GM19372 (cell line): ENCODE data around the gene PAMR1.
"Not testable (repeated sequence)": the region's sequence is repeated elsewhere in the genome, so short reads cannot be mapped to it uniquely, and the experiment has no call there.

ENCODE experiments used
- ATAC-seq: cut with Tn5 transposase; IDR thresholded peaks from one replicate; pipeline ENCODE4 v1.9.1; 2021; ENCODE audit warnings: mild to moderate bottlenecking, low read depth, moderate library complexity; ENCODE audit not compliant: unreplicated experiment

PAMR1 gene

GRCh38 chr11:35525501-35526175 lies at the start of gene PAMR1:
Gene PAMR1, minus strand, starts transcription at chr11:35525616. Its CDS starts 31 bp downstream, at chr11:35525585.
- no peak for ATAC-seq

- ATAC-seq = no peak
Measured at GRCh38 chr11:35571696-35572095, 46.3 kb upstream of the PAMR1 start.

- ATAC-seq = no peak
Measured at GRCh38 chr11:35567737-35568465, 42.5 kb upstream of the PAMR1 start.

GRCh38 chr11:35566885-35567284 lies 41.5 kb upstream of the PAMR1 start:
- ATAC-seq = no peak

- ATAC-seq = no peak
Measured at GRCh38 chr11:35566181-35566580, 40.8 kb upstream of the PAMR1 start.

GRCh38 chr11:35564245-35564595 lies 38.8 kb upstream of the PAMR1 start:
- no peak for ATAC-seq

- ATAC-seq = no peak
Measured at GRCh38 chr11:35563484-35564244, 38.2 kb upstream of the PAMR1 start.

GRCh38 chr11:35559949-35560348 lies 34.5 kb upstream of the PAMR1 start:
- ATAC-seq = no peak

GRCh38 chr11:35558513-35558912 lies 33.1 kb upstream of the PAMR1 start:
- no peak for ATAC-seq

- no peak for ATAC-seq
Measured at GRCh38 chr11:35555488-35555887, 30.1 kb upstream of the PAMR1 start.

GRCh38 chr11:35554491-35555437 lies 29.3 kb upstream of the PAMR1 start:
- no peak for ATAC-seq

GRCh38 chr11:35553831-35554230 lies 28.4 kb upstream of the PAMR1 start:
- ATAC-seq = no peak

- ATAC-seq = no peak
Measured at GRCh38 chr11:35553021-35553420, 27.6 kb upstream of the PAMR1 start.

GRCh38 chr11:35552616-35553015 lies 27.2 kb upstream of the PAMR1 start:
- ATAC-seq = no peak

GRCh38 chr11:35550374-35551036 lies 25.1 kb upstream of the PAMR1 start:
- no peak for ATAC-seq

GRCh38 chr11:35549787-35550186 lies 24.4 kb upstream of the PAMR1 start:
- no peak for ATAC-seq

GRCh38 chr11:35548925-35549561 lies 23.6 kb upstream of the PAMR1 start:
- ATAC-seq = no peak

- not testable (repeated sequence) for ATAC-seq
Measured at GRCh38 chr11:35547995-35548394, 22.6 kb upstream of the PAMR1 start.

GRCh38 chr11:35546317-35546716 lies 20.9 kb upstream of the PAMR1 start:
- ATAC-seq = no peak
